GM18951 (cell line): Measurements from ENCODE around the gene PIK3CG.
"Not testable (repeated sequence)": the region's sequence is repeated elsewhere in the genome, so short reads cannot be mapped to it uniquely, and the experiment has no call there.

Source experiments
- POLR2A ChIP-seq: IDR thresholded peaks from 4 replicates; pipeline ENCODE4 v1.6.1; 2011; ENCODE audit warnings: mild to moderate bottlenecking; ENCODE audit not compliant: insufficient read length, insufficient read depth; ENCODE audit errors: extremely low read depth
- in situ Hi-C: fragments of 300-500 bp; cut with MboI; formaldehyde crosslinking; loops from one replicate; pipeline ENCODE4 v1.12.0; 2022; ENCODE audit warnings: low sequenced_read_pairs, mixed read lengths, inconsistent platforms; ENCODE audit not compliant: unreplicated experiment

PIK3CG gene

DNA sequence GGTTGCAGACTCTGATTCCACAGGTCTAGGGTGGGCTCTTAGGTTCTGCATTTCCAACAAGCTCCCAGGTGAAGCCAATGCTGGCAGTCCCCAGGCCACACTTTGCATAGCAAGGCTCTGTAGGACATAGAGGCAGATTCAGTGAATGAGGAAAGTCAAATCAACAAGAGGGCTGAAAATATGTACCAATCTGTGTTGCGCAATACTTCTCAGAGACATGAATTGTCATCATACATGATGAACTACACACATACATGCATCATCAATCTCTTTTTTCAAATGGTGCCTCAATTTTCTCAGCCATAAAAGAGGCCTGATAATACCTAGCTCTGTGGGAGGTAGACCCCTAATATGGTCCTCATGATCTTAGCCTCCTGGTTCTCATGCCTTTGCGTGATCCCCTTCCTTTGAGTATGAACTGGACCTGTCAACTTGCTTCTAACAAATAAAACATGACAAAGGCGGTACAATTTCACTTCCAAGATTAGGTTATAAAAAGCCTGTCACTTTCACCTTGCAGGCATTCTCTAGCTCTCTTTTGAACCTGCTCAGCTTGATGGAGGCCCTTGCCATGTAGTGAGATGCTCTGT lies 49.0 kb downstream of the PIK3CG start:
- in situ Hi-C loops, result no loop called here
- TF ChIP-seq POLR2A, result no peak

DNA sequence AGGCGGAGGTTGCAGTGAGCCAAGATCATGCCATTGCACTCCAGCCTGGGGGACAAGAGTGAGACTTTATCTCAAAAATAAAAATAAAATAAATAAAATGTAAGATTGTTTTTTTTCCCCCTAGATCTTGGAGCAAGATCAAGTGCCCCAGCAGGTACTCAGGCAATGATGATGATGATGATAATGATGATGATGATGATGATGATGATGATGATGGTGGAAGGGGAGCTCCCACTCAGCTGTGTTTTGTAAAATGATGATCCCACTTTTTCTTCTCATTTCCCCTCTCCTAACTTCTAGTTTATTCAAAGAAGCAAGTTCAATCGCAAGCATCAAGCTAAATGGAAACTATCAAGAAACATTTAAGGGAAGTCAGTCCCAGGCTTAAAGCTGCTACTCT lies 50.3 kb downstream of the PIK3CG start:
- in situ Hi-C loops, result no loop called here
- no peak for TF ChIP-seq POLR2A

DNA sequence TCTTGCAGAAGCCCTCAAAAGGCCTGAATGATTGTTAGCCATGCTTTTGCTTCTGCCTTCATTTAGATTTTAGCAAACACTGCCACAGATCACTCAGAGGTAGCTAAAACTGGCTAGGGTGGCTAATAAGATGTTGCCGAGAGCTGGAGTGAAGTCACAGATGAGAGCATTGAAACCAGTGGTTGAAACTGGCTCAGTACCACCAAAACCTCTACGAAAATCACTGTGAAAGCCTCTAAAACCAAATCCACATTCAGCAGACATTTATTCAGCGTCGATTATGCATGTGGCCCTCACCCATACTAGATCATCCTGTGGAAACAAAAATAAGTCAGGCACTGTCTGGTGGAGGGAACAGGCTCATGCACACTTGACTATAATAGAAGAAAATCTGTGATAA lies 50.8 kb downstream of the PIK3CG start:
- in situ Hi-C loops, result no loop called here
- TF ChIP-seq POLR2A, result no peak

DNA sequence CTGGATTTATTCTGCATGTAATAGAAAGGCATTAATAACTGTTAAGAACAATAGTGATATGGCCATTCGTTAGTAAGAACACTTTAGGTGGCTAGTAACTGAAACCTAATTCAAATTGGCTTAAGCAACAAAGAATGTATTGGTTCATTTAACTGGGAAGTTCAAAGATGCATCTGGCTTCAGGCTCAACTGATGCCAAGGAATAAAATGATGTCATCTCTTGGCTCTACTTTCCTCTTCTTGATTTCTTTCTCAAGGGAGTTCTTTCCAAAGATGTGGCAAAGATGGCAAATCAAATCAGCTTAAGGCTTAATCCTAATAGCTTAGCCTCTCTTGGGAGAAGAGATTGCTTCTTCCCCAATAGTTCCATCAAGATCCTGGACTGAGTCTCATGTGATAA lies 51.6 kb downstream of the PIK3CG start:
- no peak for TF ChIP-seq POLR2A
- in situ Hi-C loops, result no loop called here

DNA sequence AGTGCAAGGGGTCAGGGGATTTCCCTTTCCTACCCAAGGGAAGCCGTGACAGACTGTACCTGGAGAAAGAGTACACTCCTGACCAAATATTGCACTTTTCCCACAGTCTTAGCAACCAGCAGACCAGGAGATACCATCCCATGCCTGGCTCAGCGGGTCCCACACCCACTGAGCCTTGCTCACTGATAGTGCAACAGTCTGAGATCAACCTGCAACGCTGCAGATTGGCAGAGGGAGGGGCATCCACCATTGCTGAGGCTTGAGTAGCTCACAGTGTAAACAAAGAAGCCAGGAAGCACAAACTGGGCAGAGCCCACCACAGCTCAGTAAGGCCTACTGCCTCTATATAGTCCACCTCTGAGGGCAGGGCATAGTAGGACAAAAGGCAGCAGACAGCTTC lies 53.9 kb downstream of the PIK3CG start:
- no peak for TF ChIP-seq POLR2A
- in situ Hi-C loops, result no loop called here

DNA sequence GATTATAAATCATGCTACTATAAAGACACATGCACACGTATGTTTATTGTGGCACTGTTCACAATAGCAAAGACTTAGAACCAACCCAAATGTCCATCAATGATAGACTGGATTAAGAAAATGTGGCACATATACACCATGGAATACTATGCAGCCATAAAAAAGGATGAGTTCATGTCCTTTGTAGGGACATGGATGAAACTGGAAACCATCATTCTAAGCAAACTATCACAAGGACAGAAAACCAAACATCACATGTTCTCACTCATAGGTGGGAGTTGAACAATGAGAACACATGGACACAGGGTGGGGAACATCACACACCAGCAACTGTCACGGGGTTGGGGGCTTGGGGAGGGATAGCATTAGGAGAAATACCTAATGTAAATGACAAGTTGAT lies 59.4 kb downstream of the PIK3CG start:
- in situ Hi-C loops, result not testable (repeated sequence)

DNA sequence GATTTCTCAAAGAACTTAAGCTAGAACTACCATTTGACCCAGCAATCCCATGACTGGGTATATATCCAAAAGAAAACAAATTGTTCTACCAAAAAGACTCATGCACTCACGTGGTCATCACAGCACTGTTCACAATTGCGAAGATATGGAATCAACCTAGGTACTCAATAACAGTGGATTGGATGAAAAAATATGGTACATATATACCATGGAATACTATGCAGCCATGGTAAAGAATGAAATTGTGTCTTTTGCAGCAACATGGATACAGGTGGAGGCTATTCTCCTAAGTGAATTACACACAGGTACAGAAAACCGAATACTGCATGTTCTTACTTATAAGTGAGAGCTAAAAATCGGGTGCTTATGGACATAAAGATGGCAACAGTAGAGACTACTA lies 61.8 kb downstream of the PIK3CG start:
- no peak for TF ChIP-seq POLR2A
- in situ Hi-C loops, result no loop called here

DNA sequence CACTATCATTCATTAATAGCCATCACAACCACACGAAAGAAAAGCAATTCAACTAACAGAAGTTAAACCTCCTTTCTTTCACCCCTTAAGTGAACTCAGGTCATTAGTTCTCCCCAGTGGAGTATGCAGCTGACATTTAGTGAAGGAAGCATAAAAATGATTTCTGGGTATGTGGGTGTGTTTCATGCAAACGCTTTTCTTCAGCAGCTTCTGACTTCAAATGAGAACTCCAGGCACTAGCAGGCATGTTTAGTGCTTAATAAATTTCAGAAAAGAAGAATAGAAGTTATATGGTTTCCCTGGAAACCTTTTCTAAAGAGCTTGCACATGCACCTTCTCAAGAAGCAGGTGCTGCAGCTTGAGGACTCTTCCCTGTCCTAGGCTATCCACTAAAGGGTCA lies 62.5 kb downstream of the PIK3CG start:
- in situ Hi-C loops, result no loop called here
- no peak for TF ChIP-seq POLR2A

DNA sequence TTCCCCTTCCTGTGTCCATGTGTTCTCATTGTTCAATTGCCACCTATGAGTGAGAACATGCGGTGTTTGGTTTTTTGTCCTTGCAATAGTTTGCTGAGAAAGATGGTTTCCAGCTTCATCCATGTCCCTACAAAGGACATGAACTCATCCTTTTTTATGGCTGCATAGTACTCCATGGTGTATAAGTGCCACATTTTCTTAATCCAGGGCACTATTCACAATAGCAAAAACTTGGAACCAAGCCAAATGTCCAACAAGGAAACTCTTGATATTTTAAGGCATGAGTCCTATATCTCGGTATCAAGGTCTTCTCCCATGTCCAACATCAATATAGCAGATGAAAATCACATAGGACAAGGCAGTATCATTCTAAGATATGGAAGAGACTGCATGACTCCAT lies 64.5 kb downstream of the PIK3CG start:
- in situ Hi-C loops, result not testable (repeated sequence)

DNA sequence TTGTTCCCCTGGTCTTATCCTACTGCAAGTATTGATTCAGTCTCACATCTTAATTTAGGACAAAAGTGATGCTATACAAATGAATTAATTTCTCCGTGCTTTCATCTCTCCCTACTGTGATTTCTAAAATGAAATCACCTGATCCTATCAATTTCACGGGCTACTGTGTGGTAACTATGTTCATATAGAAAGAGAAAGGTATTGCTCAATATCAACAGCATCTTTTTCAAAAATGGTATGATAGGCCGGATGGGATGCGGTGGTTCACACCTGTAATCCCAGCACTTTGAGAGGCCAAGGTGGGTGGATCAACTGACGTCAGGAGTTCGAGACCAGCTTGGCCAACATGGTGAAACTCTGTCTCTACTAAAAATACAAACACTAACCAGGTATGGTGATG lies 71.2 kb downstream of the PIK3CG start:
- in situ Hi-C loops, result no loop called here

DNA sequence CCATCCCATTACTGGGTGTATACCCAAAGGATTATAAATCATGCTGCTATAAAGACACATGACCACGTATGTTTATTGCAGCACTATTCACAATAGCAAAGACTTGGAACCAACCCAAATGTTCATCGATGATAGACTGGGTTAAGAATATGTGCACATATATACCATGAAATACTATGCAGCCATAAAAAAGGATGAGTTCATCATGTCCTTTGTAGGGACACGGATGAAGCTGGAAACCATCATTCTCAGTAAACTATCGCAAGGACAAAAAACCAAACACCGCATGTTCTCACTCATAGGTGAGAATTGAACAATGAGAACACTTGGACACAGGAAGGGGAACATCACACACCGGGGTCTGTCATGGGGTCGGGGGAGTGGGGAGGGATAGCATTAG lies 73.0 kb downstream of the PIK3CG start:
- in situ Hi-C loops, result not testable (repeated sequence)

More for the DNA sequence above, 71.2 kb downstream of the PIK3CG start:
- TF ChIP-seq POLR2A, result no peak

DNA sequence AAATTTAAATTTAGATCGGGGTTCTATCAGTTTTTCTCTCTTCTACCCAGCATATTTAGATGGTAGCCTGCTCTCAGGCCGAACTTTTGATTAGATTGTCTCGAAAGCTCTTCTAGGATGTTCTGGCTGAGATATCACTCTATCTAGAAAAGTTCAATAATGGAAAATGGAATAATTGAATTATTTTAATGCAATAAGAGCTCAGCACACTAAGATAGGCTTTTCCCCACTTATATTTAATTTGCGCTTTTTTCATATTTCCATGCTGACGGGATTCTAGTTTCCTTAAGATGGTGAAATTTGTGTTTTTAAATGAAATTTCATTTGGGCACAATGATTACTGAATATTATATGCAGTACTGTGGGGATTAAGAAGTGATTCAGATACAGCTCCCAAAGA lies 73.7 kb downstream of the PIK3CG start:
- in situ Hi-C loops, result no loop called here
- TF ChIP-seq POLR2A, result no peak

DNA sequence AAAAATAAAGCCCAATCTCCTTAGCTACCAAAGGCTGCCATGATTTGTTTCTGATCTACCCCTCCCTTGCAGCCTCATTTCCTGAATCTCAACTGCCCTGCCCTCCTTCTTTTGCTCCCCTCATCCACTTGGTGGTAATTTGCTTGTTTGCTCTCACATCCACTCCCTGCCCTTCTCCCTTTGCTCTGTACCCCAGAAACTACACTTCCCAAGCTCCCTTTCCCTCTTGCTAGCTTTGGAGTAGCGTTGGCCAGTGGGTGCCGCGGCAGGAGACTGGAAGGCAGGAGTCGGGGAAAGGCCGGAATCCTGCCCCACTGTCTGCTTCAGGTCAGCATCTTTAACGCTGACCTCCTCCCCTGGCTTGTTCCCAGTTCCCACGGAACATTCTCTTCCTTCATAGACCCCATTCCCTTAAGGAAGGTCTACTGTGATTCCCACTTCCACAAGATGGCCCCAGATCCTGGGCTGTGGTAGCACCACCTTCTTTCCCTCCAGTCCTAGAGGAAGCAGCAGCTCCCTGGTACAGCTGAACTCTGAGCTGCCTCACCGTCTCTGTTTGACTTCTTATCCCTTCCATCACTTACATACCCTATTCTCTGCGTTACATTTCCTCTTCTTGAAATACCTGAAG lies 79.1 kb downstream of the PIK3CG start:
- in situ Hi-C loops, result no loop called here
- no peak for TF ChIP-seq POLR2A

DNA sequence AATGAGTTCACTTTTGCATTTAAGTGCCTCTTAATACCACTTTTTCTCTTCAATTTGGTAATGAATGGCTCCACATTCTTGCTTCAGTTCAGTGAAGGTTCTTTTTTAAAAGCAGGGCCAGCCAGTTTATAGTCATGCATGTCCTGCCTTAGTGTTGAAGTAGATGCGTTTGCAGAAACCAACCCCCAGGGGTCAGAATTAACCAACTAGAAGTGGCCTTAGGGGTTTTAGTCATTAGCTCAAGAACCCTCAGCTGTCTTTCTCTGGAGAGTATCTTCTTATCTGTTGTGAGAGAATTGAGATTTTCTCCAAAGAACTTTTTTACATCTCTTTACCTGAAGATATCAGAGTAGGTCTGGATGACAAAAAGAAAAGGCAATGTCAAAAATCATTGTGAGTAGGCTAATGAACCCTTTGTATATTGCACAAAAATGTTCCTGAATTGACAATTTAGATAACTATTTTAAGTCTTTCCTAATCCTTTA lies 82.2 kb downstream of the PIK3CG start:
- no peak for TF ChIP-seq POLR2A
- in situ Hi-C loops, result no loop called here
